Tibial nerve (tissue), 4 donors: ENCODE results near the gene GPHN. TPM values are rescaled to one million over a fixed set of nuclear protein-coding genes. Genes with fewer than 3 reads are reported as not detected.

Experiments
- DNase-seq, 2 donors: peaks; one replicate each; pipeline ENCODE4 v3.0.0-alpha.2; 2019; ENCODE audit warnings: low spot score in 2 of 2
- H3K27ac ChIP-seq, 4 donors: fragments of 200-600 bp; sonication (generic) in 3 of 4; one replicate each; pipeline ENCODE4 v1.5.1; 2017 to 2019; ENCODE audit warnings: mild to moderate bottlenecking in 1 of 4
- H3K27me3 ChIP-seq, 2 donors: fragments of 200-600 bp; sonication (generic) in 1 of 2; one replicate each; pipeline versions ENCODE4 v1.5.1 to v1.6.0; 2017 to 2019
- H3K36me3 ChIP-seq, 3 donors: fragments of 200-600 bp; sonication (generic); one replicate each; pipeline ENCODE4 v1.5.1; 2018 to 2019
- H3K4me1 ChIP-seq, 4 donors: fragments of 200-600 bp; sonication (generic) in 3 of 4; one replicate each; pipeline ENCODE4 v1.5.1; 2017 to 2019
- H3K4me3 ChIP-seq, 4 donors: fragments of 200-600 bp; sonication (generic) in 3 of 4; one replicate each; pipeline ENCODE4 v1.5.1; 2017 to 2019; ENCODE audit warnings: mild to moderate bottlenecking in 1 of 4, moderate library complexity in 1 of 4
- H3K9me3 ChIP-seq, 4 donors: fragments of 200-600 bp; sonication (generic) in 3 of 4; one replicate each; pipeline ENCODE4 v1.5.1; 2017 to 2019
- EP300 ChIP-seq, 2 donors: sonication (generic); formaldehyde crosslinking; IDR thresholded peaks; one replicate each; pipeline ENCODE4 v1.6.1; 2017; ENCODE audit warnings: antibody characterized with exemption in 2 of 2, mild to moderate bottlenecking in 1 of 2
- POLR2A ChIP-seq, 2 donors: fragments of 450-650 bp; IDR thresholded peaks; one replicate each; pipeline ENCODE4 v1.6.1; 2017; ENCODE audit warnings: antibody characterized with exemption in 2 of 2, mild to moderate bottlenecking in 2 of 2, moderate library complexity in 2 of 2
- WGBS, 2 donors: methylation state at CpG; one replicate each; pipeline ENCODE4 v1.1.5; 2018; 5-methylcytosine and 5-hydroxymethylcytosine counted together
- total RNA-seq, 4 donors: library from RNA; depleted of rRNA; stranded (reverse); fragments of >200 nt; gene quantifications; one replicate each; pipeline ENCODE4 v1.1.0, GENCODE V29; 2016
- TF ChIP-seq, protein P1 (sequence below), 5 experiments: fragments of 200-600 bp in 3 of 5; fragments of 450-650 bp in 2 of 5; sonication (generic) in 3 of 5; IDR thresholded peaks; one replicate each; pipeline ENCODE4 v1.5.1; 2016 to 2019; ENCODE audit warnings: antibody characterized with exemption in 5 of 5, mild to moderate bottlenecking in 3 of 5, moderate library complexity in 2 of 5

The GPHN gene
- total RNA-seq, 4 donors from 2014 or later, result 16.3 to 73.0 (median 36.8) TPM

DNA sequence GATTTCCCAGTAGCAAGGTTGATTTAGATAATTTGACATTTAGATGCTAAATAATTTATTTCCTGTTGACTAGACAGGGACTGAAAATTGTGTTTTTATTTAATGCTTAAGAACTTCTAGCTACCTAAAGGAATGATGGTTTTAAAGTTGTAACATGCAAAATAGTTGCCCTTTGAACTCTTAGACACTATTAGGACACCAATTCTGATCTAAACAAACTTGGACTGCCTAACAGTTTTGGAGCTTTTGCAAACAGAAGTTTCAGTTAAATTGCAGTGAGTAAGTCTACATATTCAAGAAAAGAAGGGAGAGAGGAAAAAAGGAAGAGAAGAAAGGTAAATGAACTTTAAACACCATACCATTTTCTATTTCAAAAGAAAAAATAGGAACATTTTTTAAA lies 492.0 kb downstream of the GPHN start:
- peaks cover 0 to 11% (median 0%) of the 10 kb centered on the region in 3 donors for H3K36me3 ChIP-seq
- no peaks in the 10 kb centered on the region for H3K27me3 ChIP-seq
- no peaks in the 10 kb centered on the region for H3K9me3 ChIP-seq
- no peaks in the 10 kb centered on the region for H3K4me1 ChIP-seq
- TF ChIP-seq EP300 (IDR thresholded peaks at IDR 0.05) (no peak), POLR2A (IDR thresholded peaks at IDR 0.05) (no peak)
- TF ChIP-seq, protein P1, sequence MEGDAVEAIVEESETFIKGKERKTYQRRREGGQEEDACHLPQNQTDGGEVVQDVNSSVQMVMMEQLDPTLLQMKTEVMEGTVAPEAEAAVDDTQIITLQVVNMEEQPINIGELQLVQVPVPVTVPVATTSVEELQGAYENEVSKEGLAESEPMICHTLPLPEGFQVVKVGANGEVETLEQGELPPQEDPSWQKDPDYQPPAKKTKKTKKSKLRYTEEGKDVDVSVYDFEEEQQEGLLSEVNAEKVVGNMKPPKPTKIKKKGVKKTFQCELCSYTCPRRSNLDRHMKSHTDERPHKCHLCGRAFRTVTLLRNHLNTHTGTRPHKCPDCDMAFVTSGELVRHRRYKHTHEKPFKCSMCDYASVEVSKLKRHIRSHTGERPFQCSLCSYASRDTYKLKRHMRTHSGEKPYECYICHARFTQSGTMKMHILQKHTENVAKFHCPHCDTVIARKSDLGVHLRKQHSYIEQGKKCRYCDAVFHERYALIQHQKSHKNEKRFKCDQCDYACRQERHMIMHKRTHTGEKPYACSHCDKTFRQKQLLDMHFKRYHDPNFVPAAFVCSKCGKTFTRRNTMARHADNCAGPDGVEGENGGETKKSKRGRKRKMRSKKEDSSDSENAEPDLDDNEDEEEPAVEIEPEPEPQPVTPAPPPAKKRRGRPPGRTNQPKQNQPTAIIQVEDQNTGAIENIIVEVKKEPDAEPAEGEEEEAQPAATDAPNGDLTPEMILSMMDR (IDR thresholded peaks at IDR 0.05), result no peak
- H3K4me3 ChIP-seq, result no peak overlapping the region
- no peak overlapping the region for H3K27ac ChIP-seq
- DNase-seq, result no peak

DNA sequence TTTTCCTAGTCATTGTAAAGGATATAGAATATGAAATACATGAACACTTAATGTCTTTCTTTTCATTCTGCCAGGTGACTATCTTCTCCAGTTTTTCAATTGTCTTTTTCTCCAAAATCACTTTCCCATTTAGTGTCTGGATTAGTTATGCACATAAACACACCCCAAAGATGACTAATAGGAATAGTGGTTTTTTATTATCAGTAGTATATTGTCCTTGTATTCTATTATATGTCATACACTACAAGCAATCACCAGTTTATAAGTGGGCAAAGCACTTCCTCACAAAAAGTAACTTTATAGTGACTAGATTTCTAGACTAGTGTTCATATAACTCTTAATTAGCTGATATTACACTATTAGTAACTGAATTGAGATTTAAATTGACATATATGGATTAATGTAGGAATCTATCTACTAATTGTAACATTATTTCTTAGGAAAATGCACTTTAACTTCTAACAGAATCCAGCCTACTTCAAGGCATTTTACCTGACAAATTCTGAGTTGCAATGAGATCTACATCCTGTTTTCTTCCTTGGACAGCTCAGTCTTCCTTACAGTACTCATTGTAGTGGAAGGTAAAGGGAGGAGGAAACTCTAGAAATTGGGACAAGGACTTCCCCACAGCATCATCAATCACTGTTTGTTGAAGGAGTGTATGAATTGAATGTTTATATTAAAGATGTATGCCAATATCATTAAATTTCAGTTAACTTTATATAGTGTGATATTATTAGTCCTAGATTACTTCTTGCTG lies 495.2 kb downstream of the GPHN start:
- DNase-seq, result no peak
- Histone ChIP-seq H3K36me3 (peaks cover 0 to 5% (median 0%) of the 10 kb centered on the region in 3 donors), H3K4me1 (no peaks in the 10 kb centered on the region)

DNA sequence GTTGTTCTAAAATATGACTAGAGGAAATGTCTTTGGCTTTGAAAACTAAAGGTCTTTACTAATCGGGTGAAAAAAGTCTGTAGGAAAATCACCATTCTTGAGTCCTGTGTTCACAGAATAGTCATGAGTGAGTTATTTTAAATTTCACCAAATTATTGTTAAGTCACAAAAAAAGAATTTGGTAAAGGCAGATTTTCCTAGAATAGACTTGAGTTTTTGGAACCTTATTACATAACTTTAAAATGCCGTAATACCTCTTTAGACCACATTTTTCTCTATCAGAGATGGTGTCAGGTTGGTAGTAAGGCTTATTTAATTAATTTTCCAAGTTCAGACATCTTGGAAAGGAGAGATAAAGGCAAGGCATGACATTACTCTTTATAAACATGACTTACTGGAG lies 496.6 kb downstream of the GPHN start:
- H3K9me3 ChIP-seq, result no peaks in the 10 kb centered on the region
- no peak for TF ChIP-seq POLR2A (IDR thresholded peaks at IDR 0.05)

More for the DNA sequence above, 495.2 kb downstream of the GPHN start:
- TF ChIP-seq, protein P1 (IDR thresholded peaks at IDR 0.05), result no peak
- no peak for TF ChIP-seq EP300 (IDR thresholded peaks at IDR 0.05)
- no peak for TF ChIP-seq POLR2A (IDR thresholded peaks at IDR 0.05)
- Histone ChIP-seq H3K27me3 (no peaks in the 10 kb centered on the region), H3K27ac (no peak overlapping the region), H3K4me3 (no peak overlapping the region), H3K9me3 (no peaks in the 10 kb centered on the region)

DNA sequence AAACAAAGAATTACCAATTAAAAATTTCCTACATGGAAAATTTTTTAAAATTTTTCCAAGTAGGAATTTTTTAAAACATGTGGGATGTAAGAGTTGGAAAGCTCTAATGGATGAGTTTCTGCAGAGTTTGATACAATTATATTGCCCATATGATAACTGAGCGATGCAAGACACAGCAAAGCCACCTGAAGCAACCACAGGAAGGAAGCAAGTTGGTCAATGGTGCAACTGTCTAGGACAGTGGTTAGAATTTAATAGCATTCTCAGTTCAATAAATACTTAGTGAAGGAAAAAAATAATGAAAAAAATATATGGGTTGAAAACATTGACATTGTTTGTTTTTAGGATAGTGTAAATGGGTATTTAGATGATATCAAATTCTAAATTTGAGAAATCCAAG lies 502.7 kb downstream of the GPHN start:
- no peaks in the 10 kb centered on the region for H3K27me3 ChIP-seq
- no peaks in the 10 kb centered on the region for H3K4me1 ChIP-seq
- no peak overlapping the region for H3K27ac ChIP-seq
- H3K4me3 ChIP-seq, result no peak overlapping the region
- TF ChIP-seq, protein P1 (IDR thresholded peaks at IDR 0.05), result no peak
- TF ChIP-seq EP300 (IDR thresholded peaks at IDR 0.05) (no peak), POLR2A (IDR thresholded peaks at IDR 0.05) (no peak)
- DNase-seq, result no peak
- H3K36me3 ChIP-seq, result peaks cover 0 to 5% (median 0%) of the 10 kb centered on the region in 3 donors
- WGBS, 2 donors, result 87 to 100% methylated on average over 1 of the region's 1 CpG
- no peaks in the 10 kb centered on the region for H3K9me3 ChIP-seq

More for the DNA sequence above, 496.6 kb downstream of the GPHN start:
- no peak overlapping the region for H3K27ac ChIP-seq
- H3K36me3 ChIP-seq, result peaks cover 0 to 5% (median 0%) of the 10 kb centered on the region in 3 donors
- no peaks in the 10 kb centered on the region for H3K27me3 ChIP-seq
- no peak for DNase-seq
- no peak overlapping the region for H3K4me3 ChIP-seq
- 96 to 100% methylated on average over 2 of the region's 2 CpGs for WGBS, 2 donors
- no peaks in the 10 kb centered on the region for H3K4me1 ChIP-seq

DNA sequence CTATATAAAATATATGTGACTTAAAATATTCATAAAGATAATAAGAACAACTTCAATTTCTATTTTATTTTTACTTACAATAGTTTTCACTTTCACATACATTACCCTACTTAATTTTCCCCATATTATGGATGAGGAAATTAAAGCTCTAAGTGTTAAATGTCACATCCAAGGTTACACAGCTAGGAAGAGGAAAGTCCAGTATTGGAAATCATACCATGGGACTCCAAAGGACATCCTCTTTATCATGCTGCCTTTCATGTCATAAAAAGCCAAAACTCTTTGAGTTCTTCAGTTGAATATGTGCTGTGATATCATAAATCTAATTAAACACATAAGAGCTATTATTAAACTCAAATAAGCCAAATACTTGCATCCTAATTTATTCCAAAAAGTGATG lies 508.9 kb downstream of the GPHN start:
- Histone ChIP-seq H3K4me3 (no peak overlapping the region), H3K9me3 (no peaks in the 10 kb centered on the region), H3K27ac (no peak overlapping the region), H3K36me3 (no peaks in the 10 kb centered on the region), H3K27me3 (no peaks in the 10 kb centered on the region), H3K4me1 (no peaks in the 10 kb centered on the region)
- DNase-seq, result no peak
- TF ChIP-seq, protein P1 (IDR thresholded peaks at IDR 0.05), result no peak
- TF ChIP-seq EP300 (IDR thresholded peaks at IDR 0.05) (no peak), POLR2A (IDR thresholded peaks at IDR 0.05) (no peak)
